B cell (primary cell): Measurements from ENCODE around the gene TRNP1. TPM values are rescaled to one million over a fixed set of nuclear protein-coding genes. Genes with fewer than 3 reads are reported as not detected.

ENCODE experiments used
- ATAC-seq: fragments of 200-7000 bp; cut with Tn5 transposase; one replicate; pipeline ENCODE4 v1.10.0; 2021; ENCODE audit warnings: low read depth, mild to moderate bottlenecking, moderate number of reproducible peaks, moderate library complexity
- CTCF ChIA-PET: fragments of 350-600 bp; sonication (Branson Sonifier 250); formaldehyde crosslinking; loops from one replicate; lab custom pipeline; 2021; ENCODE audit warnings: antibody characterized with exemption, inconsistent platforms; lab: Charles Lee
- POLR2A ChIA-PET: fragments of 350-600 bp; sonication (Branson Sonifier 250); formaldehyde crosslinking; loops from one replicate; lab custom pipeline; 2021; ENCODE audit warnings: antibody characterized with exemption; lab: Charles Lee
- DNase-seq: peaks from one replicate; pipeline ENCODE4 v3.0.0; 2013
- H2AFZ ChIP-seq: 2 replicates; pipeline ENCODE4 v1.6.1; 2012; ENCODE audit warnings: mild to moderate bottlenecking, low read depth, low read length; ENCODE audit not compliant: insufficient read depth, poor library complexity, severe bottlenecking
- H3K27ac ChIP-seq, 2 donors: 1 replicate in 1 of 2; 2 replicates in 1 of 2; pipeline ENCODE4 v1.5.1; 2012 to 2013; ENCODE audit warnings: low read length in 2 of 2, mild to moderate bottlenecking in 2 of 2, moderate library complexity in 1 of 2
- H3K27me3 ChIP-seq, 4 experiments: fragments of 200-600 bp in 1 of 4; sonication (generic) in 1 of 4; replicated peaks in 1 of 4; 1 replicate in 2 of 4; 2 replicates in 2 of 4; pipeline versions ENCODE4 v1.6.1 to v1.7.0; 2013 to 2016; ENCODE audit warnings: low read length in 3 of 4, mild to moderate bottlenecking in 2 of 4, mixed read lengths in 1 of 4, moderate library complexity in 1 of 4; ENCODE audit not compliant: insufficient read depth in 4 of 4, control insufficient read depth in 3 of 4; ENCODE audit errors: control extremely low read depth in 1 of 4
- H3K36me3 ChIP-seq, 2 experiments: replicated peaks in 1 of 2; 1 replicate in 1 of 2; 2 replicates in 1 of 2; pipeline versions ENCODE4 v1.6.1 to v1.7.1; 2013; ENCODE audit warnings: low read length in 1 of 2; ENCODE audit not compliant: insufficient read depth in 2 of 2, control insufficient read depth in 1 of 2; ENCODE audit errors: control extremely low read depth in 1 of 2, extremely low read depth in 1 of 2
- H3K4me1 ChIP-seq, 2 donors: fragments of 200-600 bp in 1 of 2; sonication (generic) in 1 of 2; 1 replicate in 1 of 2; 2 replicates in 1 of 2; pipeline versions ENCODE4 v1.5.1 to v1.6.1; 2013 to 2017; ENCODE audit warnings: low read length in 2 of 2; ENCODE audit not compliant: control insufficient read depth in 2 of 2, insufficient read depth in 2 of 2
- H3K4me2 ChIP-seq: replicated peaks from 2 replicates; pipeline ENCODE3; 2012; ENCODE audit warnings: mild to moderate bottlenecking, low read depth, low read length; ENCODE audit not compliant: poor library complexity, severe bottlenecking
- H3K4me3 ChIP-seq, 5 experiments: fragments of 200-600 bp in 1 of 5; sonication (generic) in 1 of 5; 1 replicate in 3 of 5; 2 replicates in 2 of 5; pipeline versions ENCODE4 v1.5.1 to v1.7.0; 2011 to 2016; ENCODE audit warnings: low read length in 4 of 5, mild to moderate bottlenecking in 4 of 5, low read depth in 2 of 5, control low read depth in 1 of 5, moderate library complexity in 1 of 5; ENCODE audit not compliant: insufficient read depth in 1 of 5; ENCODE audit errors: control extremely low read depth in 1 of 5, extremely low read depth in 1 of 5
- H3K79me2 ChIP-seq: fragments of 200-600 bp; sonication (generic); one replicate; pipeline ENCODE4 v1.6.0; 2016; ENCODE audit warnings: low read length; ENCODE audit not compliant: control insufficient read depth, insufficient read depth
- H3K9ac ChIP-seq: fragments of 200-600 bp; sonication (generic); 2 replicates; pipeline ENCODE4 v1.6.1; 2017; ENCODE audit warnings: mild to moderate bottlenecking, low read length, moderate library complexity
- H3K9me3 ChIP-seq, 3 donors: one replicate each; pipeline versions ENCODE4 v1.6.1 to v1.7.1; 2013; ENCODE audit warnings: low read length in 2 of 3; ENCODE audit not compliant: control insufficient read depth in 2 of 3, insufficient read depth in 1 of 3; ENCODE audit errors: control extremely low read depth in 1 of 3
- H4K20me1 ChIP-seq: 2 replicates; pipeline ENCODE4 v1.6.0; 2012; ENCODE audit warnings: mild to moderate bottlenecking, low read length; ENCODE audit not compliant: insufficient read depth, control insufficient read depth, poor library complexity, severe bottlenecking
- H3K27ac Mint-ChIP-seq: one replicate; pipeline ENCODE4 v1.8.0; 2021; ENCODE audit warnings: mixed read lengths
- H3K27me3 Mint-ChIP-seq: one replicate; pipeline ENCODE4 v1.8.0; 2021; ENCODE audit warnings: mixed read lengths
- H3K4me1 Mint-ChIP-seq: one replicate; pipeline ENCODE4 v1.8.0; 2021; ENCODE audit warnings: mixed read lengths
- H3K4me3 Mint-ChIP-seq: one replicate; pipeline ENCODE4 v1.8.0; 2021; ENCODE audit warnings: mixed read lengths
- H3K9me3 Mint-ChIP-seq: one replicate; pipeline ENCODE4 v1.8.0; 2022; ENCODE audit warnings: mixed read lengths; ENCODE audit not compliant: insufficient read depth
- CTCF ChIP-seq: fragments of 200-600 bp; IDR thresholded peaks from one replicate; pipeline ENCODE4 v1.8.0; 2022; ENCODE audit warnings: antibody characterized with exemption, mild to moderate bottlenecking
- EZH2 ChIP-seq: IDR thresholded peaks from 2 replicates; pipeline ENCODE4 v1.6.1; 2012; ENCODE audit warnings: borderline replicate concordance, low read depth, mild to moderate bottlenecking, moderate library complexity, low read length; ENCODE audit not compliant: insufficient read depth, poor library complexity, severe bottlenecking
- WGBS: methylation state at CpG from one replicate; pipeline ENCODE4 v1.1.5; 2013; ENCODE audit warnings: missing lambda C conversion rate; ENCODE audit not compliant: insufficient coverage; 5-methylcytosine and 5-hydroxymethylcytosine counted together
- intact Hi-C: fragments of 100-400 bp; cut with micrococcal nuclease; formaldehyde crosslinking; loops from one replicate; pipeline ENCODE4 v1.10.0; 2022
- polyA plus RNA-seq: library from polyadenylated mRNA; depleted of rRNA; stranded (reverse); fragments of >200 nt; gene quantifications from 2 replicates; pipeline ENCODE4 v1.2.3, GENCODE V29; 2012
- total RNA-seq, 2 donors: library from RNA; stranded (reverse); fragments of 120-200 nt in 1 of 2; gene quantifications; 1 replicate in 1 of 2; 2 replicates in 1 of 2; pipeline versions ENCODE4 v1.2.3 to v1.2.4, GENCODE V29; 2013 to 2022

The TRNP1 gene
- total and polyA plus RNA-seq, 2 donors (not counting 1 experiment from before 2014, with no cell fraction given) = 0.54 to 2.3 TPM

GRCh38 chr1:27049100-27049499 lies 55.6 kb downstream of the TRNP1 start:
- Mint-ChIP-seq H3K27ac (no peak overlapping the region), H3K4me1 (peaks cover 15% of the 10 kb centered on the region), H3K27me3 (no peaks in the 10 kb centered on the region), H3K4me3 (no peak overlapping the region), H3K9me3 (no peaks in the 10 kb centered on the region)
- no peak for DNase-seq
- POLR2A ChIA-PET = no interaction called here
- 80% methylated on average over 1 of the region's 2 CpGs for WGBS
- Histone ChIP-seq H3K4me3 (no peak overlapping the region), H3K9me3 (peaks cover 0 to 3% (median 0%) of the 10 kb centered on the region in 3 donors), H3K27me3 (peaks cover 0 to 5% (median 0%) of the 10 kb centered on the region in 4 experiments), H3K4me2 (no peak overlapping the region), H3K9ac (no peak overlapping the region), H3K27ac (no peak overlapping the region), H3K79me2 (no peaks in the 10 kb centered on the region), H3K36me3 (no peaks in the 10 kb centered on the region), H3K4me1 (peaks cover 6 to 15% of the 10 kb centered on the region in 2 donors), H2AFZ (no peak overlapping the region), H4K20me1 (no peaks in the 10 kb centered on the region)
- intact Hi-C loops = no loop called here
- TF ChIP-seq CTCF = no peak
- no peak for TF ChIP-seq EZH2
- no peak for ATAC-seq
- CTCF ChIA-PET = no interaction called here

- Histone ChIP-seq H3K4me1 (peaks cover 6 to 12% of the 10 kb centered on the region in 2 donors), H2AFZ (no peak overlapping the region), H3K4me3 (no peak overlapping the region), H3K36me3 (no peaks in the 10 kb centered on the region), H3K79me2 (no peaks in the 10 kb centered on the region), H3K9me3 (peaks cover 0 to 3% (median 0%) of the 10 kb centered on the region in 3 donors), H3K27ac (no peak overlapping the region), H3K4me2 (no peak overlapping the region), H3K9ac (no peak overlapping the region), H4K20me1 (no peaks in the 10 kb centered on the region), H3K27me3 (peaks cover 0 to 5% (median 0%) of the 10 kb centered on the region in 4 experiments)
- WGBS = 8% methylated on average over 1 of the region's 3 CpGs
- Mint-ChIP-seq H3K27me3 (no peaks in the 10 kb centered on the region), H3K4me3 (no peak overlapping the region), H3K9me3 (no peaks in the 10 kb centered on the region), H3K4me1 (peaks cover 12% of the 10 kb centered on the region), H3K27ac (no peak overlapping the region)
- ATAC-seq = no peak
- ChIA-PET CTCF (interaction anchor here (1.0 kb wide), 1 partner anchor 52 kb away, joined by 9 read pairs; no protein-coding TSS in a partner anchor), POLR2A (no interaction called here)
- intact Hi-C loops = no loop called here
- TF ChIP-seq CTCF = no peak
- no peak for DNase-seq
These were observed 56.1 kb downstream of the TRNP1 start for GRCh38 chr1:27049607-27050006.

Other genes with a start within 250 kb of the TRNP1 start
- gene PIGV, start 205.7 kb upstream of the TRNP1 start, total RNA-seq = 16.1 and 17.4 TPM in 2 replicates
- 8.0 and 9.2 TPM in 2 replicates for gene PIGV, start 205.7 kb upstream of the TRNP1 start, polyA plus RNA-seq
- gene ZDHHC18, start 167.0 kb upstream of the TRNP1 start, total RNA-seq = 25.8 and 28.2 TPM in 2 replicates
- gene ZDHHC18, start 167.0 kb upstream of the TRNP1 start, polyA plus RNA-seq = 25.8 and 30.8 TPM in 2 replicates
- gene SFN, start 130.5 kb upstream of the TRNP1 start, total RNA-seq = 0.34 and 0.46 TPM in 2 replicates
- gene SFN, start 130.5 kb upstream of the TRNP1 start, polyA plus RNA-seq = 0.09 and 0.63 TPM in 2 replicates
- gene GPN2, start 103.4 kb upstream of the TRNP1 start, total RNA-seq = 40.7 and 43.5 TPM in 2 replicates
- gene GPN2, start 103.4 kb upstream of the TRNP1 start, polyA plus RNA-seq = 12.6 and 15.2 TPM in 2 replicates
- 21.9 and 28.6 TPM in 2 replicates for gene GPATCH3, start 93.2 kb upstream of the TRNP1 start, total RNA-seq
- 9.2 and 12.0 TPM in 2 replicates for gene GPATCH3, start 93.2 kb upstream of the TRNP1 start, polyA plus RNA-seq
- not detected in 2 replicates for gene NR0B2, start 79.7 kb upstream of the TRNP1 start, total RNA-seq
- gene NR0B2, start 79.7 kb upstream of the TRNP1 start, polyA plus RNA-seq = not detected in 2 replicates
- 45.3 and 50.1 TPM in 2 replicates for gene NUDC, start 71.9 kb upstream of the TRNP1 start, total RNA-seq
- 28.3 and 40.6 TPM in 2 replicates for gene NUDC, start 71.9 kb upstream of the TRNP1 start, polyA plus RNA-seq
- 0.74 and 1.4 TPM in 2 replicates for gene KDF1, start 33.2 kb upstream of the TRNP1 start, total RNA-seq
- 1.3 and 2.6 TPM in 2 replicates for gene KDF1, start 33.2 kb upstream of the TRNP1 start, polyA plus RNA-seq
- gene TENT5B, start 19.2 kb downstream of the TRNP1 start, total RNA-seq = 0.20 TPM in 1 of 2 replicates, not detected in the other
- 0.07 TPM in 2 replicates for gene TENT5B, start 19.2 kb downstream of the TRNP1 start, polyA plus RNA-seq
- 18.3 and 22.5 TPM in 2 replicates for gene SLC9A1, start 161.4 kb downstream of the TRNP1 start, total RNA-seq
- gene SLC9A1, start 161.4 kb downstream of the TRNP1 start, polyA plus RNA-seq = 7.3 and 8.8 TPM in 2 replicates
- 69.1 and 70.9 TPM in 2 replicates for gene WDTC1, start 240.9 kb downstream of the TRNP1 start, total RNA-seq
- 27.6 and 32.5 TPM in 2 replicates for gene WDTC1, start 240.9 kb downstream of the TRNP1 start, polyA plus RNA-seq